ENCODE measurements around the gene G3BP1.

Gene G3BP1

DNA sequence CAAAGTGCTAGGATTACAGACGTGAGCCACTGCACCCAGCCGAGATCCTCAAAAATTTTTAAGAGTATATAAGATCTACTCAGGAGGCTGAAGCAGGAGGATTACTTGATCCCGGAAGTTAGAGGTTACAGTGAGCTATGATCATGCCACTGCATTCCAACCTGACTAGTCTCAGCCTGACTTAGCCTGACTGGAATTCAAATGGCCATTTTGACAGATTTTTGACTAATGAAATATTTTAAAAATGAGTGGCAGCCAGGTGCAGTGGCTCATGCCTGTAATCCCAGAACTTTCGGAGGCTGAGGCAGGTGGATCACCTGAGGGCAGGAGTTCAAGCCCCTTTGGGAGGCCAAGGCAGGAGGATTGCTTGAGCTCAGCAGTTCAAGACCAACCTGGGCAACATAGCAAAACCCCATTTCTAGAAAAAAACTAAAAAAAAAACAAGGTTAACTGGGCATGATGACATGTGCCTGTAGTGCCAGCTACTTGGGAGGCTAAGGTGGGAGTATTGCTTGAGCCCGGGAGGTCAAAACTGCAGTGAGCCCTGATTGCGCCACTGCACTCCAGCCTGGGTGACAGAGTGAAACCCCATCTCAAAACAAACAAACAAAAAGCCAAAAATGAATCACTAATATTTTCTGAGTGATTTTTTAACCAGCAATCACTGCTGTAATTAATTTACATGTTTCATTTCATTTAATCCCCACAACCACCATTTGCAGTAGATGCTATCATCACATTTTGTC is 29.9 kb upstream of the G3BP1 start:
- Histone ChIP-seq H3K4me1 (peaks cover 4% of the 10 kb centered on the region), H3K27ac (no peak overlapping the region), H3K27me3 (ENCODE audit: control insufficient read depth, insufficient read depth, low read length) (no peaks in the 10 kb centered on the region), H3K79me2 (no peaks in the 10 kb centered on the region), H3K4me2 (ENCODE audit: low read length) (no peak overlapping the region), H3K9ac (no peak overlapping the region), H3K36me3 (ENCODE audit: control insufficient read depth, insufficient read depth, low read length) (no peaks in the 10 kb centered on the region), H3K4me3 (ENCODE audit: low read depth, low read length) (no peak overlapping the region), H3K9me3 (ENCODE audit: control insufficient read depth, low read length) (no peaks in the 10 kb centered on the region), H2AFZ (no peak overlapping the region)
- TF ChIP-seq, protein P1, sequence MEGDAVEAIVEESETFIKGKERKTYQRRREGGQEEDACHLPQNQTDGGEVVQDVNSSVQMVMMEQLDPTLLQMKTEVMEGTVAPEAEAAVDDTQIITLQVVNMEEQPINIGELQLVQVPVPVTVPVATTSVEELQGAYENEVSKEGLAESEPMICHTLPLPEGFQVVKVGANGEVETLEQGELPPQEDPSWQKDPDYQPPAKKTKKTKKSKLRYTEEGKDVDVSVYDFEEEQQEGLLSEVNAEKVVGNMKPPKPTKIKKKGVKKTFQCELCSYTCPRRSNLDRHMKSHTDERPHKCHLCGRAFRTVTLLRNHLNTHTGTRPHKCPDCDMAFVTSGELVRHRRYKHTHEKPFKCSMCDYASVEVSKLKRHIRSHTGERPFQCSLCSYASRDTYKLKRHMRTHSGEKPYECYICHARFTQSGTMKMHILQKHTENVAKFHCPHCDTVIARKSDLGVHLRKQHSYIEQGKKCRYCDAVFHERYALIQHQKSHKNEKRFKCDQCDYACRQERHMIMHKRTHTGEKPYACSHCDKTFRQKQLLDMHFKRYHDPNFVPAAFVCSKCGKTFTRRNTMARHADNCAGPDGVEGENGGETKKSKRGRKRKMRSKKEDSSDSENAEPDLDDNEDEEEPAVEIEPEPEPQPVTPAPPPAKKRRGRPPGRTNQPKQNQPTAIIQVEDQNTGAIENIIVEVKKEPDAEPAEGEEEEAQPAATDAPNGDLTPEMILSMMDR (IDR thresholded peaks at IDR 0.05): no peak

DNA sequence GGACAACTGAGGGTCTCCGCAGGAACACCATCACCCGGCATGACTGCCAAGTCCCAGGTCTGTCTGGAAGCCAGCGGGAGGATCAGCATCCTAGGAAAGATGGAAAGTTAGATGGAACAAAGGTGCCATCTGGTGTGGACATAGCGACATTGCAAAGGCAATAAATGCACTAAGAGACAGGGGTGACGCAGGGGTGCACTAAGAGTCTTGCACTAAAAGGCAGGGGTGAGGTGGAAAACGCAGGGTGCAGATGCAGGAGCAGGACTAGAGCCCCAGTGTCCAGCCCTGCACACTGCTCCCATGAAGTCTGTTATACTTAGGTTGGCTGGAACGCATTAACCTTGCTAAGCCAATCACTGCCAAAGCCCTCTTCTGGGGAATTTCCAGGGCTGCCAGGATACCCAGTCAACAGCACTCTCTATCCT is 28.9 kb upstream of the G3BP1 start:
- H3K27me3 ChIP-seq (ENCODE audit: control insufficient read depth, insufficient read depth, low read length): no peaks in the 10 kb centered on the region
- no peak overlapping the region for H3K9ac ChIP-seq
- H3K4me1 ChIP-seq: peaks cover 4% of the 10 kb centered on the region
- TF ChIP-seq, protein P1 (IDR thresholded peaks at IDR 0.05): peak; percentile 63
- H2AFZ ChIP-seq: no peak overlapping the region
- no peak overlapping the region for H3K27ac ChIP-seq
- H3K79me2 ChIP-seq: no peaks in the 10 kb centered on the region
- no peak overlapping the region for H3K4me3 ChIP-seq (ENCODE audit: low read depth, low read length)
- H3K9me3 ChIP-seq (ENCODE audit: control insufficient read depth, low read length): no peaks in the 10 kb centered on the region
- H3K4me2 ChIP-seq (ENCODE audit: low read length): no peak overlapping the region
- H3K36me3 ChIP-seq (ENCODE audit: control insufficient read depth, insufficient read depth, low read length): no peaks in the 10 kb centered on the region

DNA sequence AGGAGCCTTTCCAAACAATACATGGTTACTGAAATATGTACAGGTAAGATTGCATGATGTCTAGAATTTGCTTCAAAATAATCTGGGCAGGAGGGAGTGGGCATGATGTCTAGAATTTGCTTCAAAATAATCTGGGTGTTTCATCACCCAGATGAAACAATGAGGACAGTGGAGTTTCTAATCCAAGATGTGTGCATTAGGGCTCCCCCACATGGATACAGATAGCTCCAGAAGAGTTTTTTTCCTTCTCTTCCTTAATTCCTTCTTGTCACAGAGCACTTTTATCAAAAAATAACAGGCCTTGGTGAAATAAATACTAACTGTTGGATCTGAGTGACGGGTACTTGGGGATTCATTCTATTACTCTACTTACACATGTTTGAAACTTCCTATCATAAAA is 28.2 kb upstream of the G3BP1 start:
- Histone ChIP-seq H3K79me2 (no peaks in the 10 kb centered on the region), H3K27ac (no peak overlapping the region), H3K4me1 (peaks cover 4% of the 10 kb centered on the region)

DNA sequence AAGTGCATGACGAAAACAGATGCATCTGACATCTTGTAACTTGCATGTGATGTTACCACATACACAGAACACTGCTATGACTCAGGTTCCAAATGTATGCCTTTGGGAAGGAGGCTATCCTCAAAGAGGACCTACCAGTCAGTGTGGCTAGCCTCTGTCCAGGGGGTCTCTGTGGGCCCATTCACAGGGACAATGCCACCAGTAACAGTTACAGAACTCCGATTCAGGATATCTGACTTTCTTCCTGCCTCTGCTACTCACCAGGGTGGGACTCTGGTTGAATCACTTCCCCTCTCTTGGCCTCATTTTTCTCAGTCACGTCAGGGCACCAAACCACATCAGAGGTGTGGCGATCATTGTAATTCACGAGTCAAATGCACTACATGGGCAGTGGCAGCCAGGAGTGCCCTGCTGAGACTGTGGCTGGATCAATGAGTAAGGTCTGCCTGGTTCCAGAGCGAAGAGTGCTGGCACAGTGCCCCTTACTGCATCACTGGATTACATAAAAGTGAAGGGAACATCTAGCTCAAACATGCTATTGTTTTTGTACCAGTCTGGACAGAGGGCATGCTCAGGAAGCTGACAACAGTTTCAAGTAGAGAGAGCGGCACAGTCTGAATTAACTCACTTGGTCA is 26.6 kb upstream of the G3BP1 start:
- Histone ChIP-seq H2AFZ (no peak overlapping the region), H3K27me3 (ENCODE audit: control insufficient read depth, insufficient read depth, low read length) (no peaks in the 10 kb centered on the region), H3K4me2 (ENCODE audit: low read length) (no peak overlapping the region), H3K4me3 (ENCODE audit: low read depth, low read length) (no peak overlapping the region), H3K9me3 (ENCODE audit: control insufficient read depth, low read length) (no peaks in the 10 kb centered on the region), H3K9ac (no peak overlapping the region), H3K36me3 (ENCODE audit: control insufficient read depth, insufficient read depth, low read length) (no peaks in the 10 kb centered on the region), H3K27ac (no peak overlapping the region), H3K79me2 (peaks cover 2% of the 10 kb centered on the region), H3K4me1 (peaks cover 8% of the 10 kb centered on the region)
- TF ChIP-seq, protein P1 (IDR thresholded peaks at IDR 0.05): no peak

More for the DNA sequence above, 28.2 kb upstream of the G3BP1 start:
- Histone ChIP-seq H3K4me2 (ENCODE audit: low read length) (no peak overlapping the region), H3K9ac (no peak overlapping the region), H3K36me3 (ENCODE audit: control insufficient read depth, insufficient read depth, low read length) (no peaks in the 10 kb centered on the region), H2AFZ (no peak overlapping the region), H3K27me3 (ENCODE audit: control insufficient read depth, insufficient read depth, low read length) (no peaks in the 10 kb centered on the region), H3K9me3 (ENCODE audit: control insufficient read depth, low read length) (no peaks in the 10 kb centered on the region), H3K4me3 (ENCODE audit: low read depth, low read length) (no peak overlapping the region)
- TF ChIP-seq, protein P1 (IDR thresholded peaks at IDR 0.05): no peak

Data from parathyroid adenoma (tissue), 2 donors.